Stimulated activated CD4-positive, alpha-beta T cell treated with anti-CD3 and anti-CD28 coated beads, Interleukin-1b, Interleukin-23, amount 100 ng/mL, for 24 hours (primary cell): ENCODE results near the gene DBN1.

Experiments
- DNase-seq, 4 experiments: peaks; one replicate each; pipeline ENCODE4 v3.0.0-alpha.2; 2020; ENCODE audit warnings: low read depth in 4 of 4, low spot score in 1 of 4

The DBN1 gene

GRCh38 chr5:177410575-177410974 lies 62.9 kb downstream of the DBN1 start:
- no peak for DNase-seq

GRCh38 chr5:177409043-177409801 lies 64.2 kb downstream of the DBN1 start, which contains the start of gene F12:
Gene F12 (minus strand): TSS chr5:177409564. CDS start chr5:177409527, 37 bp downstream.
- DNase-seq, result no peak
